GM23338 (cell line): Measurements from ENCODE around the gene PCP4L1. TPM values are rescaled to one million over a fixed set of nuclear protein-coding genes. Genes with fewer than 3 reads are reported as not detected.

Source experiments
- ATAC-seq: fragments of 200-7000 bp; cut with Tn5 transposase; 3 replicates; pipeline ENCODE4 v1.9.1; 2020
- DNase-seq: peaks from one replicate; pipeline ENCODE4 v3.0.0-alpha.2; 2015; ENCODE audit warnings: low spot score
- H2AFZ ChIP-seq: fragments of 200-600 bp; sonication (generic); 2 replicates; pipeline ENCODE4 v1.8.0; 2016; ENCODE audit warnings: antibody characterized with exemption, mild to moderate bottlenecking, moderate library complexity
- H3F3A ChIP-seq: fragments of 200-600 bp; sonication (generic); replicated peaks from 2 replicates; pipeline ENCODE4 v1.8.0; 2017; ENCODE audit warnings: antibody characterized with exemption, mixed run types, low read depth
- H3K27ac ChIP-seq: fragments of 200-600 bp; sonication (generic); 2 replicates; pipeline ENCODE4 v1.6.1; 2016; ENCODE audit warnings: low read depth
- H3K27me3 ChIP-seq: fragments of 200-600 bp; sonication (generic); 2 replicates; pipeline ENCODE4 v1.8.0; 2016; ENCODE audit warnings: mild to moderate bottlenecking, mixed run types, moderate library complexity; ENCODE audit not compliant: insufficient read depth
- H3K36me3 ChIP-seq: fragments of 200-600 bp; sonication (generic); 2 replicates; pipeline ENCODE4 v1.8.0; 2016; ENCODE audit warnings: mild to moderate bottlenecking; ENCODE audit not compliant: insufficient read depth
- H3K4me1 ChIP-seq: fragments of 200-600 bp; sonication (generic); 2 replicates; pipeline ENCODE4 v1.8.0; 2016; ENCODE audit warnings: mild to moderate bottlenecking, moderate library complexity; ENCODE audit not compliant: insufficient read depth
- H3K4me2 ChIP-seq: fragments of 200-600 bp; sonication (generic); 2 replicates; pipeline ENCODE4 v1.7.1; 2017; ENCODE audit warnings: mixed run types
- H3K4me3 ChIP-seq: fragments of 200-600 bp; sonication (generic); 2 replicates; pipeline ENCODE4 v1.6.1; 2016; ENCODE audit warnings: mixed run types
- H3K79me2 ChIP-seq: fragments of 200-600 bp; sonication (generic); replicated peaks from 2 replicates; pipeline ENCODE4 v1.8.0; 2017; ENCODE audit warnings: mild to moderate bottlenecking; ENCODE audit not compliant: insufficient read depth
- H3K9me2 ChIP-seq: fragments of 200-600 bp; sonication (generic); 2 replicates; pipeline ENCODE4 v1.8.0; 2017; ENCODE audit not compliant: insufficient read depth
- H4K20me1 ChIP-seq: fragments of 200-600 bp; sonication (generic); replicated peaks from 2 replicates; pipeline ENCODE4 v1.8.0; 2017; ENCODE audit warnings: mild to moderate bottlenecking; ENCODE audit not compliant: insufficient read depth
- H3K27ac Mint-ChIP-seq: 2 replicates; pipeline ENCODE4 v1.8.0; 2020; ENCODE audit warnings: inconsistent platforms, mild to moderate bottlenecking, moderate library complexity, mixed read lengths
- H3K27me3 Mint-ChIP-seq: 3 replicates; pipeline ENCODE4 v1.8.0; 2022; ENCODE audit warnings: low read depth, mild to moderate bottlenecking, moderate library complexity, mixed read lengths, inconsistent platforms; ENCODE audit not compliant: insufficient read depth, poor library complexity
- H3K36me3 Mint-ChIP-seq: 3 replicates; pipeline ENCODE4 v1.8.0; 2021; ENCODE audit warnings: low read depth, mild to moderate bottlenecking, inconsistent platforms, moderate library complexity, mixed read lengths
- H3K4me1 Mint-ChIP-seq: 3 replicates; pipeline ENCODE4 v1.8.0; 2020; ENCODE audit warnings: mild to moderate bottlenecking, inconsistent platforms, mixed read lengths
- H3K4me3 Mint-ChIP-seq: 3 replicates; pipeline ENCODE4 v1.8.0; 2021; ENCODE audit warnings: moderate library complexity, mild to moderate bottlenecking, inconsistent platforms, mixed read lengths
- H3K9me3 Mint-ChIP-seq: 3 replicates; pipeline ENCODE4 v1.8.0; 2020; ENCODE audit warnings: moderate library complexity, mild to moderate bottlenecking, inconsistent platforms, mixed read lengths
- EZH2 ChIP-seq: fragments of 200-600 bp; sonication (generic); IDR thresholded peaks from one replicate; pipeline ENCODE4 v1.8.0; 2017; ENCODE audit warnings: antibody characterized with exemption, mild to moderate bottlenecking, low read depth; ENCODE audit not compliant: unreplicated experiment
- EZH2phosphoT487 ChIP-seq: fragments of 200-600 bp; sonication (generic); IDR thresholded peaks from one replicate; pipeline ENCODE4 v1.8.1; 2018; ENCODE audit warnings: antibody characterized with exemption; ENCODE audit not compliant: unreplicated experiment
- JUNB ChIP-seq: IDR thresholded peaks from one replicate; pipeline ENCODE4 v1.6.1; 2016; ENCODE audit warnings: antibody characterized with exemption; ENCODE audit not compliant: unreplicated experiment
- NANOG ChIP-seq: IDR thresholded peaks from 2 replicates; pipeline ENCODE4 v1.6.1; 2016; ENCODE audit warnings: antibody characterized with exemption, borderline replicate concordance
- POLR2AphosphoS5 ChIP-seq: IDR thresholded peaks from 2 replicates; pipeline ENCODE4 v1.6.1; 2016; ENCODE audit warnings: antibody characterized with exemption, low read depth
- polyA plus RNA-seq: library from polyadenylated mRNA; unstranded; fragments of >200 nt; fragmentation: Nextera tagmentation; extraction: Ambion mirVana; gene quantifications from 2 replicates; pipeline ENCODE4 v1.2.1, GENCODE V29; 2016
- total RNA-seq: library from RNA; depleted of rRNA; stranded (reverse); fragments of >200 nt; shearing (Covaris generic); gene quantifications from 2 replicates; pipeline ENCODE4 v1.2.3, GENCODE V29; 2014
- TF ChIP-seq, protein P1 (sequence below): IDR thresholded peaks from one replicate; pipeline ENCODE4 v1.6.1; 2018; ENCODE audit warnings: antibody characterized with exemption; ENCODE audit not compliant: unreplicated experiment
- TF ChIP-seq, protein P2 (sequence below): fragments of 250-450 bp; sonication (Bioruptor Pico); IDR thresholded peaks from 2 replicates; pipeline ENCODE4 v1.5.0; 2020; ENCODE audit warnings: mild to moderate bottlenecking, moderate library complexity
- TF ChIP-seq, protein P3 (sequence below), 2 experiments: fragments of 200-600 bp in 1 of 2; sonication (generic) in 1 of 2; conservative IDR thresholded peaks; 2 replicates each; pipeline versions ENCODE4 v1.5.1 to v1.6.1; 2016 to 2017; ENCODE audit warnings: antibody characterized with exemption in 2 of 2, low read depth in 2 of 2, mild to moderate bottlenecking in 2 of 2, moderate library complexity in 1 of 2
- TF ChIP-seq, protein P4 (sequence below): IDR thresholded peaks from 2 replicates; pipeline ENCODE4 v1.6.1; 2016; ENCODE audit warnings: antibody characterized with exemption

Gene PCP4L1
- total and polyA plus RNA-seq, 2 experiments from 2014 or later: 1.4 to 1.7 TPM

DNA sequence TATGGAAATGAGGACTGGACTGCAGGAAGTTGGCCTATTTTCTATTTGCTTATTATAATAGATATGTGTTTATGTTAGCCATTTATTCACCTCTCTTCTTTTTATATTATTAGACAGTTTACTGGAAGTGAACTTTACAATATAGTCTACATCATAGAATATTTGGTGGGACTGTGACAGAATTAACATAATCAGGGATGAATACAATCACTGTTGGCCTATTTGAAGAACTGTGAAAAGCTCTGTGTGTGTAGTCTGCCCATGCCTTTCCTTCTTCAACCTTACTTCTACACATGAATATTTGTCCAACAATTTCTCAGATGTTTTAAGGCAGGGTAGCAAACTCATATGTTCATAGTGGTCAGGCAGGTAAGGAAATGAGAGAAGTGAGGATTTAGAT is 38.9 kb downstream of the PCP4L1 start:
- H3K4me1 Mint-ChIP-seq: peaks cover 10% of the 10 kb centered on the region
- Histone ChIP-seq H3K79me2 (no peaks in the 10 kb centered on the region), H3K27me3 (no peaks in the 10 kb centered on the region), H3K4me1 (peaks cover 20% of the 10 kb centered on the region), H3K4me3 (no peak overlapping the region), H3K4me2 (no peak overlapping the region), H3K36me3 (no peaks in the 10 kb centered on the region), H2AFZ (no peak overlapping the region), H3F3A (no peaks in the 10 kb centered on the region; the same call in 1 of the 2 replicates), H3K27ac (no peak overlapping the region), H4K20me1 (no peaks in the 10 kb centered on the region), H3K9me2 (no peaks in the 10 kb centered on the region)
- no peak overlapping the region for H3K4me3 Mint-ChIP-seq
- no peak overlapping the region for H3K27ac Mint-ChIP-seq
- DNase-seq: no peak
- no peaks in the 10 kb centered on the region for H3K9me3 Mint-ChIP-seq
- TF ChIP-seq, protein P1, sequence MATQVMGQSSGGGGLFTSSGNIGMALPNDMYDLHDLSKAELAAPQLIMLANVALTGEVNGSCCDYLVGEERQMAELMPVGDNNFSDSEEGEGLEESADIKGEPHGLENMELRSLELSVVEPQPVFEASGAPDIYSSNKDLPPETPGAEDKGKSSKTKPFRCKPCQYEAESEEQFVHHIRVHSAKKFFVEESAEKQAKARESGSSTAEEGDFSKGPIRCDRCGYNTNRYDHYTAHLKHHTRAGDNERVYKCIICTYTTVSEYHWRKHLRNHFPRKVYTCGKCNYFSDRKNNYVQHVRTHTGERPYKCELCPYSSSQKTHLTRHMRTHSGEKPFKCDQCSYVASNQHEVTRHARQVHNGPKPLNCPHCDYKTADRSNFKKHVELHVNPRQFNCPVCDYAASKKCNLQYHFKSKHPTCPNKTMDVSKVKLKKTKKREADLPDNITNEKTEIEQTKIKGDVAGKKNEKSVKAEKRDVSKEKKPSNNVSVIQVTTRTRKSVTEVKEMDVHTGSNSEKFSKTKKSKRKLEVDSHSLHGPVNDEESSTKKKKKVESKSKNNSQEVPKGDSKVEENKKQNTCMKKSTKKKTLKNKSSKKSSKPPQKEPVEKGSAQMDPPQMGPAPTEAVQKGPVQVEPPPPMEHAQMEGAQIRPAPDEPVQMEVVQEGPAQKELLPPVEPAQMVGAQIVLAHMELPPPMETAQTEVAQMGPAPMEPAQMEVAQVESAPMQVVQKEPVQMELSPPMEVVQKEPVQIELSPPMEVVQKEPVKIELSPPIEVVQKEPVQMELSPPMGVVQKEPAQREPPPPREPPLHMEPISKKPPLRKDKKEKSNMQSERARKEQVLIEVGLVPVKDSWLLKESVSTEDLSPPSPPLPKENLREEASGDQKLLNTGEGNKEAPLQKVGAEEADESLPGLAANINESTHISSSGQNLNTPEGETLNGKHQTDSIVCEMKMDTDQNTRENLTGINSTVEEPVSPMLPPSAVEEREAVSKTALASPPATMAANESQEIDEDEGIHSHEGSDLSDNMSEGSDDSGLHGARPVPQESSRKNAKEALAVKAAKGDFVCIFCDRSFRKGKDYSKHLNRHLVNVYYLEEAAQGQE: no peak
- TF ChIP-seq NANOG (no peak), POLR2AphosphoS5 (no peak), EZH2phosphoT487 (no peak), JUNB (no peak), EZH2 (no peak)
- TF ChIP-seq, protein P2, sequence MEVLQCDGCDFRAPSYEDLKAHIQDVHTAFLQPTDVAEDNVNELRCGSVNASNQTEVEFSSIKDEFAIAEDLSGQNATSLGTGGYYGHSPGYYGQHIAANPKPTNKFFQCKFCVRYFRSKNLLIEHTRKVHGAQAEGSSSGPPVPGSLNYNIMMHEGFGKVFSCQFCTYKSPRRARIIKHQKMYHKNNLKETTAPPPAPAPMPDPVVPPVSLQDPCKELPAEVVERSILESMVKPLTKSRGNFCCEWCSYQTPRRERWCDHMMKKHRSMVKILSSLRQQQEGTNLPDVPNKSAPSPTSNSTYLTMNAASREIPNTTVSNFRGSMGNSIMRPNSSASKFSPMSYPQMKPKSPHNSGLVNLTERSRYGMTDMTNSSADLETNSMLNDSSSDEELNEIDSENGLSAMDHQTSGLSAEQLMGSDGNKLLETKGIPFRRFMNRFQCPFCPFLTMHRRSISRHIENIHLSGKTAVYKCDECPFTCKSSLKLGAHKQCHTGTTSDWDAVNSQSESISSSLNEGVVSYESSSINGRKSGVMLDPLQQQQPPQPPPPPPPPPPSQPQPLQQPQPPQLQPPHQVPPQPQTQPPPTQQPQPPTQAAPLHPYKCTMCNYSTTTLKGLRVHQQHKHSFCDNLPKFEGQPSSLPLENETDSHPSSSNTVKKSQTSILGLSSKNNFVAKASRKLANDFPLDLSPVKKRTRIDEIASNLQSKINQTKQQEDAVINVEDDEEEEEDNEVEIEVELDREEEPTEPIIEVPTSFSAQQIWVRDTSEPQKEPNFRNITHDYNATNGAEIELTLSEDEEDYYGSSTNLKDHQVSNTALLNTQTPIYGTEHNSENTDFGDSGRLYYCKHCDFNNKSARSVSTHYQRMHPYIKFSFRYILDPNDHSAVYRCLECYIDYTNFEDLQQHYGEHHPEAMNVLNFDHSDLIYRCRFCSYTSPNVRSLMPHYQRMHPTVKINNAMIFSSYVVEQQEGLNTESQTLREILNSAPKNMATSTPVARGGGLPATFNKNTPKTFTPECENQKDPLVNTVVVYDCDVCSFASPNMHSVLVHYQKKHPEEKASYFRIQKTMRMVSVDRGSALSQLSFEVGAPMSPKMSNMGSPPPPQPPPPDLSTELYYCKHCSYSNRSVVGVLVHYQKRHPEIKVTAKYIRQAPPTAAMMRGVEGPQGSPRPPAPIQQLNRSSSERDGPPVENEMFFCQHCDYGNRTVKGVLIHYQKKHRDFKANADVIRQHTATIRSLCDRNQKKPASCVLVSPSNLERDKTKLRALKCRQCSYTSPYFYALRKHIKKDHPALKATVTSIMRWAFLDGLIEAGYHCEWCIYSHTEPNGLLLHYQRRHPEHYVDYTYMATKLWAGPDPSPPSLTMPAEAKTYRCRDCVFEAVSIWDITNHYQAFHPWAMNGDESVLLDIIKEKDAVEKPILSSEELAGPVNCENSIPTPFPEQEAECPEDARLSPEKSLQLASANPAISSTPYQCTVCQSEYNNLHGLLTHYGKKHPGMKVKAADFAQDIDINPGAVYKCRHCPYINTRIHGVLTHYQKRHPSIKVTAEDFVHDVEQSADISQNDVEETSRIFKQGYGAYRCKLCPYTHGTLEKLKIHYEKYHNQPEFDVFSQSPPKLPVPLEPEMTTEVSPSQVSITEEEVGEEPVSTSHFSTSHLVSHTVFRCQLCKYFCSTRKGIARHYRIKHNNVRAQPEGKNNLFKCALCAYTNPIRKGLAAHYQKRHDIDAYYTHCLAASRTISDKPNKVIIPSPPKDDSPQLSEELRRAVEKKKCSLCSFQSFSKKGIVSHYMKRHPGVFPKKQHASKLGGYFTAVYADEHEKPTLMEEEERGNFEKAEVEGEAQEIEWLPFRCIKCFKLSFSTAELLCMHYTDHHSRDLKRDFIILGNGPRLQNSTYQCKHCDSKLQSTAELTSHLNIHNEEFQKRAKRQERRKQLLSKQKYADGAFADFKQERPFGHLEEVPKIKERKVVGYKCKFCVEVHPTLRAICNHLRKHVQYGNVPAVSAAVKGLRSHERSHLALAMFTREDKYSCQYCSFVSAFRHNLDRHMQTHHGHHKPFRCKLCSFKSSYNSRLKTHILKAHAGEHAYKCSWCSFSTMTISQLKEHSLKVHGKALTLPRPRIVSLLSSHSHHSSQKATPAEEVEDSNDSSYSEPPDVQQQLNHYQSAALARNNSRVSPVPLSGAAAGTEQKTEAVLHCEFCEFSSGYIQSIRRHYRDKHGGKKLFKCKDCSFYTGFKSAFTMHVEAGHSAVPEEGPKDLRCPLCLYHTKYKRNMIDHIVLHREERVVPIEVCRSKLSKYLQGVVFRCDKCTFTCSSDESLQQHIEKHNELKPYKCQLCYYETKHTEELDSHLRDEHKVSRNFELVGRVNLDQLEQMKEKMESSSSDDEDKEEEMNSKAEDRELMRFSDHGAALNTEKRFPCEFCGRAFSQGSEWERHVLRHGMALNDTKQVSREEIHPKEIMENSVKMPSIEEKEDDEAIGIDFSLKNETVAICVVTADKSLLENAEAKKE (CRISPR knock-in tag): no peak
- TF ChIP-seq, protein P3, sequence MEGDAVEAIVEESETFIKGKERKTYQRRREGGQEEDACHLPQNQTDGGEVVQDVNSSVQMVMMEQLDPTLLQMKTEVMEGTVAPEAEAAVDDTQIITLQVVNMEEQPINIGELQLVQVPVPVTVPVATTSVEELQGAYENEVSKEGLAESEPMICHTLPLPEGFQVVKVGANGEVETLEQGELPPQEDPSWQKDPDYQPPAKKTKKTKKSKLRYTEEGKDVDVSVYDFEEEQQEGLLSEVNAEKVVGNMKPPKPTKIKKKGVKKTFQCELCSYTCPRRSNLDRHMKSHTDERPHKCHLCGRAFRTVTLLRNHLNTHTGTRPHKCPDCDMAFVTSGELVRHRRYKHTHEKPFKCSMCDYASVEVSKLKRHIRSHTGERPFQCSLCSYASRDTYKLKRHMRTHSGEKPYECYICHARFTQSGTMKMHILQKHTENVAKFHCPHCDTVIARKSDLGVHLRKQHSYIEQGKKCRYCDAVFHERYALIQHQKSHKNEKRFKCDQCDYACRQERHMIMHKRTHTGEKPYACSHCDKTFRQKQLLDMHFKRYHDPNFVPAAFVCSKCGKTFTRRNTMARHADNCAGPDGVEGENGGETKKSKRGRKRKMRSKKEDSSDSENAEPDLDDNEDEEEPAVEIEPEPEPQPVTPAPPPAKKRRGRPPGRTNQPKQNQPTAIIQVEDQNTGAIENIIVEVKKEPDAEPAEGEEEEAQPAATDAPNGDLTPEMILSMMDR (conservative IDR thresholded peaks at IDR 0.05; ENCODE audit: low read depth in 2 of 2): no peak
- TF ChIP-seq, protein P4, sequence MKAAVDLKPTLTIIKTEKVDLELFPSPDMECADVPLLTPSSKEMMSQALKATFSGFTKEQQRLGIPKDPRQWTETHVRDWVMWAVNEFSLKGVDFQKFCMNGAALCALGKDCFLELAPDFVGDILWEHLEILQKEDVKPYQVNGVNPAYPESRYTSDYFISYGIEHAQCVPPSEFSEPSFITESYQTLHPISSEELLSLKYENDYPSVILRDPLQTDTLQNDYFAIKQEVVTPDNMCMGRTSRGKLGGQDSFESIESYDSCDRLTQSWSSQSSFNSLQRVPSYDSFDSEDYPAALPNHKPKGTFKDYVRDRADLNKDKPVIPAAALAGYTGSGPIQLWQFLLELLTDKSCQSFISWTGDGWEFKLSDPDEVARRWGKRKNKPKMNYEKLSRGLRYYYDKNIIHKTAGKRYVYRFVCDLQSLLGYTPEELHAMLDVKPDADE: no peak
- no peak for ATAC-seq
- H3K36me3 Mint-ChIP-seq: no peaks in the 10 kb centered on the region
- peaks cover 2% of the 10 kb centered on the region for H3K27me3 Mint-ChIP-seq
